Pulmonary artery endothelial cell (primary cell): ENCODE results near the gene HAUS7. TPM values are rescaled to one million over a fixed set of nuclear protein-coding genes. Genes with fewer than 3 reads are reported as not detected.

Source experiments
- DNase-seq: peaks from one replicate; pipeline ENCODE4 v3.0.0-alpha.2; 2011; ENCODE audit warnings: low read depth, low spot score
- total RNA-seq: library from RNA; depleted of rRNA; stranded (reverse); fragments of >200 nt; gene quantifications from 2 replicates; pipeline ENCODE4 v1.2.3, GENCODE V29; 2014

HAUS7 gene
- total RNA-seq, 1 donor from 2014 or later = 25.3 TPM

DNA sequence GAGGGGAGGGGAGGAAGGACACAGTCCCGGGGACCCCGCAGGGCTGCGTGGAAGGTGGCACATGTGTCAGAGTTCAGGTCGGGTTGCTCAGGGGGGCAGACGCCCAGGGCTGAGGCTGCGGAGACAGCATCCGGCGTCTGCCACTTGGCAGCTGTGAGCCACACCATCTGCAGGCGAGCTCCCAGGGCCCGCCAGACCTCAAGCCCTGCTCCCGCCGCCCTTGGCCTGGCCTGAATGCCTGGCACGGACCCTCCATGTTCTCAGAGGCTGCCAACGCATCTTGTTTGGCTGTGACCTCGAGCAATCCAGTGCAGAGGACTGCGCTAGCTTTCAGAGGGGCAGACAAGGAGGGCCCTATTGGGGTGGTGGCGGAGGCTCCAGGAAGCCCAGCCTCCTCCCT, 29.5 kb upstream of the HAUS7 start:
- no peak for DNase-seq

GRCh38 chrX:153499341-153499740, 29.0 kb upstream of the HAUS7 start:
- no peak for DNase-seq

- DNase-seq = no peak
These were observed 28.1 kb upstream of the HAUS7 start for GRCh38 chrX:153498453-153498852.

- DNase-seq = no peak
These were observed 26.2 kb upstream of the HAUS7 start for GRCh38 chrX:153496590-153496959.

DNA sequence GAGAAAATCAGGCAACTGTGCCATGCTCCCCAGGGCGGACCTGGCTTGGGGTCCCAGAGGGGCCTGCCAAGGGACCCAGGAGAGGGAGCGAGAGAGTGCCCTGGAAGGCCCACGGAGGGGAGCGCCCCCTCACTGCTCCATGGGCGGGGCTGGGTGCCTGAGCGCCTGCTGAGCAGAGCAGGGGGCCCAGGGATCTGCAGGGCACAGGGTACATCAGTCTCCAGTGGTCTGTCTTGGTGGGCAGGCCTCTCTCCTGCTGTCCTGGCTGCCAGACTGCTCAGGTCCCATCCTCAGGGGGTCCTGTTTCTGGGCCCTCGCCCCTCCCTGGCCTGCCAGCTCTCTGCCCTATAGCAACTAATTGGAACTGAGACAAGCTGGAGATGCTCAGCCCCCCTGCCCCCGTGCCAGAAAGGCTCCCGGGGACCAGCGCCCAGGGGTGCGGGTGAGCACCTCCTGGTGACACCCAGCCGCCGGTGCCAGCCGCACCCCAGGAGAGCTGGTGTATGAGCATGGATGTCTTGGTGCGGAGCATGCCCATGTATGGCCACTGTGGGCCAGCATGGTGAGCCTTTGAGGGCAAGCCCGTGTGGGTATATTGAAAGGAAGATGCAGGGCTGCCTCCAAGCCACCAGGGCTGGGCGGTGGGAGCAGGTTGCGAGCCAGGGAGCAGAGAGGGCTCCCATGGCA, 25.7 kb upstream of the HAUS7 start:
- DNase-seq = no peak

DNA sequence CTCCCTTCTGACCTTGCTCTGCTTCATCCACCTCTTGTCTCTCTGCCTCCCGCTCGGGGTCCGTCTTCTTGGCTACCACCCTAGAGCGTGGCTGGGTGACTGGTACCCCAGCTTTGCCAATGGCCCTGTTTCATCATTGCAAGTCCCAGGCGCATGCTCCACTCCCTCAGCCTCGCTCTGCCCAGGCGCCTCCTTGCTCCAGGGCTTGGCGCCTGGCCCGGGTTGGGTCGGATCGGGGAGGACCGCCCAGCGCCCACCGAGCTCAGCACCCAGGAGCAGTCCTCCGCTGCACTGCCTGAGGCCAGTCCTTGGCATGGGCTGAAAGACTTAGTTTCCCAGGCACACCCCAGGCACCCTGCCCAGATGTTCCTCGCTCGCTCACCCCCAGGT, 25.0 kb upstream of the HAUS7 start:
- DNase-seq = no peak

DNA sequence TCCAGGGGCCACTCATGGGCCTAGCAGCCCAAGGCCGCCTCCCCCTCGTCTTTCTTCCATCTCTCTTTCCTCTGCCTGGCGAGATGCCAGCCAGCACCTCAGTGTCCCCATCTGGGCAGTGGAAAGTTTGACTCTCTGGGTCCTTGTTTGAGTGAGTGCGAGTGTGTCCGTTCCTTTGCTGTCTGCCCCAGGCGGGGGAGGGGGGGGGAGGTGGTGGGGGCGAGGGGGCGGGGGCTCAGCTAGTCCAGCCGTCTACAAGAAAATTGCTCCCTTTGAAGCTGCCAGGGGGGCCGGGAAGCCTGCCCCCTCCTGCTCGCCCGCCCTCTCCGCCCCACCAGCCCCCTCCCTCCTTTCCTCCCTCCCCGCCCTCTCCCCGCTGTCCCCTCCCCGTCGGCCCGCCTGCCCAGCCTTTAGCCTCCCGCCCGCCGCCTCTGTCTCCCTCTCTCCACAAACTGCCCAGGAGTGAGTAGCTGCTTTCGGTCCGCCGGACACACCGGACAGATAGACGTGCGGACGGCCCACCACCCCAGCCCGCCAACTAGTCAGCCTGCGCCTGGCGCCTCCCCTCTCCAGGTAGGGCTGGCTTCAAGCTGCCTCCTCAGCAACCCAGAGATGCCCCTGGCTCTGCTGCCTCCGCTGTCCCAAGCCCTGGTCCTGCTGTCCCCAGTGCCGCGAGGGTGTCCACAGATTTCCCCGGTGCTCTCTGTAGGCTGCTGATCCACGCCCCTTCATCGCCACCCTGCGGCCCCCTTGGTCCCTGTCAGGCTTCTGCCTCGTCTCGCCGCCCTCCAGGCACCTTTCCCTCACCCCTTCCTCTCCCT, 24.4 kb upstream of the HAUS7 start, which contains the start of gene BGN:
TSS of gene BGN (plus strand) at position 440 of the 821 bp plus-strand sequence. CDS start 9,652 bp downstream, outside the sequence.
- peak; percentile 32 for DNase-seq

GRCh38 chrX:153494061-153494460, 23.7 kb upstream of the HAUS7 start:
- DNase-seq = no peak

GRCh38 chrX:153493085-153493484, 22.7 kb upstream of the HAUS7 start:
- no peak for DNase-seq

DNA sequence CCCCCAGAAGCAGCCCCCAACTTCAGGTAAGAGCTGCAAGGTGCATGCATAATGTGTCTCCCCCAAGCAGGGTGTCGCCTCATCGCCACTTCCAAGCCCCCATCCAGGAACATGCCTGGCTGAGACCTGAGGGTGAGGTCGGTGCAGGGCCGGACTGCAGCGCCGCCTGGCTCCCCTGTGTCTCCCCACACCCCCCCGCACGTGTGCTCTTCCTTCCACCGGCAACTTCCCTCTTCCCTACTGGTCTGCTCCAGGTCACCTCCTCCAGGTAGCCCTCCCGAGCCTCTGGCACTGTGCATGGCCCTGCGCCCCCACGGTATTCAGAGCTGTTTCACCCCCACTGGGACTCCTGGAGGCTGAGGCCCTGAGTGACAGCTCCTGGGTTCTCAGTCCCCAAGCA, 22.2 kb upstream of the HAUS7 start:
- DNase-seq = no peak

- DNase-seq = no peak
These were observed 21.5 kb upstream of the HAUS7 start for GRCh38 chrX:153491918-153492317.

DNA sequence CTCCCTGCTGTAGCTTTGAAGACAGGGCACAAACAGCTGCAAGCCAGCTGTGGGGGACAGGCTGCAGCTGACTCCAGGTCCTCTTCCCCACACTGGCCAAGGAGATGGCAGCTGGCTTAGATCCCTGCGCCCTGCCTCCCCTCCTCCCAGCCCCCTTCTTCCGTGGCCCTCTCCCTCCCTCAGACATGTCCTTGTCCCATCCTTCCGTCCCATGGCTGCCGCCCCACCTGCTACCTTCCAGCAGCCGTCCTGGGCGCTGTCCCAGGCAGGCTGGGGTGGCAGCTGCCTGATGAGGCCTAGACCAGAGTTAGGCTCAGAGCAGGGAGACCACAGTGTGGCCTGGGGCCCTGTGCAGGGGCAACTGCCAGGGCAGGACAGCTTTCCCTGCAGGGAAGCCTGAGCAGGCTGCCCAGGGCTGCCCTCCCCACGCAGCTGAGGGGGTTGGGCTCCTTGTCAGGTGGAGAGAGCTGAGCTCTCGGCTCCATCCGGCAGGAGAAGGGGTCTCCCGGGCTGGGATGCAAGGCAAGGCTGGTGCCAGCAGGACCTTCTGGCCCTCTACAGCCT, 21.1 kb upstream of the HAUS7 start:
- no peak for DNase-seq

- DNase-seq = no peak
These were observed 20.0 kb upstream of the HAUS7 start for GRCh38 chrX:153490217-153490930.

- DNase-seq = peak; percentile 66
These were observed 18.0 kb upstream of the HAUS7 start for GRCh38 chrX:153488231-153488914.

- DNase-seq = no peak
These were observed 17.3 kb upstream of the HAUS7 start for GRCh38 chrX:153487590-153488071.

DNA sequence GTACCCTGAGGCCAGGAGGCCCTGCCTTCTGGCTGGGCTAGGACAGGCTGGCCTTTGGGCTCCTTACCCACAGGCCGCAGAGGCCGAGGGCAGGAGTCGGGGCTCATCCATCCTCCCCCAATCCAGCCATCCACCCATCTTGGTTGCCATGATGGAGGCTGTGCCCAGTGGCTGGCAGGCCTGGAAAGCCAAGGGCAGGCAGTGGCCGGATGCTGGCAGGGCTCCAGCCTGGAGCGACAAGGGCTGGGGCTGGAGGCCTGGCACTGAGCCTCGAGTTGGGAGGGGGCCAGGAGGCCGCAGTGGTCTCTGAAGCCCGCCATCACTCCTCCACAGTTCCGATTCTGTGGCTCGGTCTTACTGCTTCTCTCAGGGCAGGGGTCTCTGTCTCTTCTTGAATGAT, 15.8 kb upstream of the HAUS7 start:
- no peak for DNase-seq

- DNase-seq = no peak
These were observed 15.2 kb upstream of the HAUS7 start for GRCh38 chrX:153485396-153486080.

- no peak for DNase-seq
These were observed 12.1 kb upstream of the HAUS7 start for GRCh38 chrX:153482376-153483015.

- no peak for DNase-seq
These were observed 10.7 kb upstream of the HAUS7 start for GRCh38 chrX:153481043-153481442.

GRCh38 chrX:153478746-153479145, 8.4 kb upstream of the HAUS7 start:
- no peak for DNase-seq
